ENCODE data around the gene TCF7L2. TPM values are rescaled to one million over a fixed set of nuclear protein-coding genes. Genes with fewer than 3 reads are reported as not detected.

The TCF7L2 gene
- polyA plus RNA-seq, 3 donors = 2.1 to 23.5 (median 6.1) TPM

DNA sequence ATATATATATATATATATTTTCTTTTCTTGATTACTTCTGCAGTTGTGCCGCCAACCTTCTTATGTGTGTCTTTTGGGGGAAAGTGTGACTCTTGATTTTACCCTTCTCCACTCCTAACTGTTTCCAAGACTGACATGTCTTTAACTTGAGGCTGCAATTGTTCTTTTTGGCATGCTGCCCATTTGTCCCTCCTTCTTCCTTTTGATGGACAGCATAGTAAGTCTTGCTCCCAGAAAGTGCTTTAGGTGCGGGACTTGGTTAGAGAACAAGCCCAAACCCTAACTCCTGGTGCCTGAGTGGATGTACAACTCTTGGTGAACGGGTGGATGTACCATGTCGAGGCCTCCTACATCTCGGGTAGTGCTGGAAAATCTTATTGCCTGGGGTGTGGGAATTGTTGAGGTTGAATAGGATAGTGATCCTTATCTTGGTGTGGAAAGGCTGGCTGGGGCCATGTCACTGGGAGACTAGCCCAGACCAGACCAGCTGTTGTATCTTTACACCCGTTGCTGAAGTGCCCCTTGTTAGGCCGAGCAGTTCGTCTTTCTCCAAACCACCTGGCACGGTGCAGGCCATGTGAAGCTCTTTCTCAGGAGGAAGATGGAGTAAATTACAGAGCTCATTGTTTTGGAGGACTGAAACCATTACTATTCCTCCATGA lies 16.3 kb downstream of the TCF7L2 start:
- no peak overlapping the region for H3K9ac ChIP-seq (ENCODE audit: insufficient read depth, low read length, poor library complexity, severe bottlenecking)
- Mint-ChIP-seq H3K36me3 (peaks cover 63 to 67% of the 10 kb centered on the region in 2 donors), H3K9me3 (no peaks in the 10 kb centered on the region), H3K27me3 (ENCODE audit: low read depth in 3 of 3) (peaks cover 0 to 6% (median 4%) of the 10 kb centered on the region in 3 donors), H3K4me3 (no peak overlapping the region), H3K4me1 (peaks cover 19% of the 10 kb centered on the region), H3K27ac (peak overlapping the region in 2 of 7 donors; percentile 36 to 64)
- no peak for DNase-seq
- H3K27ac ChIP-seq (ENCODE audit: low read depth in 1 of 2, low read length in 2 of 2) = no peak overlapping the region
- no peak overlapping the region for H3K4me3 ChIP-seq (replicated peaks in 1 of 3; ENCODE audit: low read depth in 2 of 3, low read length in 3 of 3)
- peaks cover 15 to 54% of the 10 kb centered on the region in 2 donors for H3K36me3 ChIP-seq (replicated peaks in 1 of 2; ENCODE audit: control insufficient read depth in 1 of 2, insufficient read depth in 2 of 2, low read length in 2 of 2)
- H2AFZ ChIP-seq (ENCODE audit: insufficient read depth, low read depth, low read length, poor library complexity, severe bottlenecking) = no peak overlapping the region
- no peaks in the 10 kb centered on the region for H3K9me3 ChIP-seq (replicated peaks in 1 of 2; ENCODE audit: control insufficient read depth in 1 of 2, insufficient read depth in 1 of 2, low read length in 2 of 2)
- peaks cover 94% of the 10 kb centered on the region for H4K20me1 ChIP-seq (ENCODE audit: insufficient read depth, low read length)
- WGBS (ENCODE audit: insufficient coverage) = 100% methylated on average over 3 of the region's 9 CpGs
- TF ChIP-seq, protein P1, sequence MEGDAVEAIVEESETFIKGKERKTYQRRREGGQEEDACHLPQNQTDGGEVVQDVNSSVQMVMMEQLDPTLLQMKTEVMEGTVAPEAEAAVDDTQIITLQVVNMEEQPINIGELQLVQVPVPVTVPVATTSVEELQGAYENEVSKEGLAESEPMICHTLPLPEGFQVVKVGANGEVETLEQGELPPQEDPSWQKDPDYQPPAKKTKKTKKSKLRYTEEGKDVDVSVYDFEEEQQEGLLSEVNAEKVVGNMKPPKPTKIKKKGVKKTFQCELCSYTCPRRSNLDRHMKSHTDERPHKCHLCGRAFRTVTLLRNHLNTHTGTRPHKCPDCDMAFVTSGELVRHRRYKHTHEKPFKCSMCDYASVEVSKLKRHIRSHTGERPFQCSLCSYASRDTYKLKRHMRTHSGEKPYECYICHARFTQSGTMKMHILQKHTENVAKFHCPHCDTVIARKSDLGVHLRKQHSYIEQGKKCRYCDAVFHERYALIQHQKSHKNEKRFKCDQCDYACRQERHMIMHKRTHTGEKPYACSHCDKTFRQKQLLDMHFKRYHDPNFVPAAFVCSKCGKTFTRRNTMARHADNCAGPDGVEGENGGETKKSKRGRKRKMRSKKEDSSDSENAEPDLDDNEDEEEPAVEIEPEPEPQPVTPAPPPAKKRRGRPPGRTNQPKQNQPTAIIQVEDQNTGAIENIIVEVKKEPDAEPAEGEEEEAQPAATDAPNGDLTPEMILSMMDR (IDR thresholded peaks at IDR 0.05) = no peak
- peaks cover 5 to 14% of the 10 kb centered on the region in 2 donors for H3K4me1 ChIP-seq (ENCODE audit: control insufficient read depth in 1 of 2, insufficient read depth in 2 of 2, low read length in 2 of 2)
- peaks cover 3% of the 10 kb centered on the region for H3K79me2 ChIP-seq (ENCODE audit: insufficient read depth, low read length)
- H3K4me2 ChIP-seq (replicated peaks; ENCODE audit: extremely low read depth, low read length, poor library complexity, severe bottlenecking) = no peak overlapping the region
- intact Hi-C loops (cut with micrococcal nuclease) = no loop called here
- no peaks in the 10 kb centered on the region for H3K27me3 ChIP-seq (ENCODE audit: control insufficient read depth in 2 of 2, insufficient read depth in 2 of 2, low read length in 2 of 2)

GRCh38 chr10:112967200-112967599 lies 17.2 kb downstream of the TCF7L2 start:
- no peaks in the 10 kb centered on the region for H3K9me3 Mint-ChIP-seq
- Histone ChIP-seq H2AFZ (ENCODE audit: insufficient read depth, low read depth, low read length, poor library complexity, severe bottlenecking) (no peak overlapping the region), H4K20me1 (ENCODE audit: insufficient read depth, low read length) (peaks cover 94% of the 10 kb centered on the region), H3K27me3 (ENCODE audit: control insufficient read depth in 2 of 2, insufficient read depth in 2 of 2, low read length in 2 of 2) (no peaks in the 10 kb centered on the region), H3K4me1 (ENCODE audit: control insufficient read depth in 1 of 2, insufficient read depth in 2 of 2, low read length in 2 of 2) (peaks cover 5 to 14% of the 10 kb centered on the region in 2 donors), H3K79me2 (ENCODE audit: insufficient read depth, low read length) (peaks cover 3% of the 10 kb centered on the region), H3K4me3 (replicated peaks in 1 of 3; ENCODE audit: low read depth in 2 of 3, low read length in 3 of 3) (no peak overlapping the region), H3K9me3 (replicated peaks in 1 of 2; ENCODE audit: control insufficient read depth in 1 of 2, insufficient read depth in 1 of 2, low read length in 2 of 2) (no peaks in the 10 kb centered on the region), H3K27ac (ENCODE audit: low read depth in 1 of 2, low read length in 2 of 2) (no peak overlapping the region), H3K9ac (ENCODE audit: insufficient read depth, low read length, poor library complexity, severe bottlenecking) (no peak overlapping the region), H3K4me2 (replicated peaks; ENCODE audit: extremely low read depth, low read length, poor library complexity, severe bottlenecking) (no peak overlapping the region), H3K36me3 (replicated peaks in 1 of 2; ENCODE audit: control insufficient read depth in 1 of 2, insufficient read depth in 2 of 2, low read length in 2 of 2) (peaks cover 18 to 54% of the 10 kb centered on the region in 2 donors)
- intact Hi-C loops (cut with micrococcal nuclease) = no loop called here
- peaks cover 60 to 69% of the 10 kb centered on the region in 2 donors for H3K36me3 Mint-ChIP-seq
- 100% methylated on average over 3 of the region's 5 CpGs for WGBS (ENCODE audit: insufficient coverage)
- TF ChIP-seq, protein P1 (IDR thresholded peaks at IDR 0.05) = no peak
- no peak overlapping the region for H3K27ac Mint-ChIP-seq
- peaks cover 0 to 6% (median 0%) of the 10 kb centered on the region in 3 donors for H3K27me3 Mint-ChIP-seq (ENCODE audit: low read depth in 3 of 3)
- DNase-seq = no peak
- peaks cover 13% of the 10 kb centered on the region for H3K4me1 Mint-ChIP-seq
- H3K4me3 Mint-ChIP-seq = no peak overlapping the region
